Skeletal muscle cell (primary cell): ENCODE measurements around the gene INPP5F.
A peak's percentile ranks its signal among the peaks of the same experiment; 100 is the strongest.

Experiments used
- DNase-seq: peaks from one replicate; pipeline ENCODE4 v3.0.0-alpha.2; 2010; ENCODE audit warnings: low read depth
- H3K4me3 ChIP-seq: 2 replicates; pipeline ENCODE4 v1.5.1; 2011; ENCODE audit warnings: low read depth, mild to moderate bottlenecking, control low read depth, low read length, moderate library complexity

Gene INPP5F

GRCh38 chr10:119725828-119726675 lies at the start of gene INPP5F:
Gene INPP5F (plus strand): TSS chr10:119726050. CDS start chr10:119726263, 213 bp downstream.
- DNase-seq = peak; percentile 92
- H3K4me3 ChIP-seq = peak within 1 kb of the TSS; percentile 63

GRCh38 chr10:119677126-119677525 lies 48.7 kb upstream of the INPP5F start:
- H3K4me3 ChIP-seq = no peak overlapping the region
- no peak for DNase-seq

- DNase-seq = no peak
- H3K4me3 ChIP-seq = no peak overlapping the region
Measured at GRCh38 chr10:119677904-119678755, 47.7 kb upstream of the INPP5F start.

GRCh38 chr10:119679480-119679829 lies 46.4 kb upstream of the INPP5F start:
- no peak overlapping the region for H3K4me3 ChIP-seq
- no peak for DNase-seq

- DNase-seq = no peak
- H3K4me3 ChIP-seq = no peak overlapping the region
Measured at GRCh38 chr10:119680050-119680449, 45.8 kb upstream of the INPP5F start.

- DNase-seq = no peak
- H3K4me3 ChIP-seq = no peak overlapping the region
Measured at GRCh38 chr10:119680650-119681081, 45.2 kb upstream of the INPP5F start.

- DNase-seq = no peak
- peak overlapping the region; percentile 37 for H3K4me3 ChIP-seq
Measured at GRCh38 chr10:119686465-119687191, 39.2 kb upstream of the INPP5F start.

- no peak for DNase-seq
- H3K4me3 ChIP-seq = peak overlapping the region; percentile 37
Measured at GRCh38 chr10:119687192-119688032, 38.4 kb upstream of the INPP5F start.

GRCh38 chr10:119688033-119688508 lies 37.8 kb upstream of the INPP5F start:
- no peak for DNase-seq
- H3K4me3 ChIP-seq = no peak overlapping the region

GRCh38 chr10:119689016-119689580 lies 36.8 kb upstream of the INPP5F start:
- no peak overlapping the region for H3K4me3 ChIP-seq
- DNase-seq = no peak

GRCh38 chr10:119691726-119692125 lies 34.1 kb upstream of the INPP5F start:
- DNase-seq = no peak

GRCh38 chr10:119693262-119693957 lies 32.4 kb upstream of the INPP5F start:
- DNase-seq = no peak
- no peak overlapping the region for H3K4me3 ChIP-seq

More at GRCh38 chr10:119691726-119692125, 34.1 kb upstream of the INPP5F start:
- H3K4me3 ChIP-seq = no peak overlapping the region

GRCh38 chr10:119694608-119695007 lies 31.2 kb upstream of the INPP5F start:
- H3K4me3 ChIP-seq = no peak overlapping the region
- no peak for DNase-seq

- no peak for DNase-seq
- H3K4me3 ChIP-seq = no peak overlapping the region
Measured at GRCh38 chr10:119700321-119700954, 25.4 kb upstream of the INPP5F start.

- no peak for DNase-seq
- H3K4me3 ChIP-seq = no peak overlapping the region
Measured at GRCh38 chr10:119701861-119702260, 24.0 kb upstream of the INPP5F start.

GRCh38 chr10:119702583-119702982 lies 23.3 kb upstream of the INPP5F start:
- DNase-seq = no peak
- H3K4me3 ChIP-seq = no peak overlapping the region

GRCh38 chr10:119703903-119704508 lies 21.8 kb upstream of the INPP5F start:
- DNase-seq = no peak
- no peak overlapping the region for H3K4me3 ChIP-seq
